Heart left ventricle (tissue), 16 donors: ENCODE measurements around the gene CTTNBP2NL. TPM values are rescaled to one million over a fixed set of nuclear protein-coding genes. Genes with fewer than 3 reads are reported as not detected.

Experiments
- ATAC-seq, 4 donors: fragments of 200-7000 bp; cut with Tn5 transposase; one replicate each; pipeline ENCODE4 v1.9.1; 2020 to 2022; ENCODE audit warnings: moderate library complexity in 4 of 4, mild to moderate bottlenecking in 3 of 4, moderate number of reproducible peaks in 1 of 4
- DNase-seq, 5 donors: peaks; one replicate each; pipeline ENCODE4 v3.0.0-alpha.2; 2020
- H3K27ac ChIP-seq, 12 donors: fragments of 200-600 bp; sonication (generic) in 4 of 12; one replicate each; pipeline versions ENCODE4 v1.5.0 to v1.8.0; 2016 to 2022; ENCODE audit warnings: mild to moderate bottlenecking in 2 of 12
- H3K27me3 ChIP-seq, 9 donors: fragments of 200-600 bp; sonication (generic) in 2 of 9; one replicate each; pipeline versions ENCODE4 v1.5.1 to v1.8.0; 2016 to 2022; ENCODE audit warnings: mild to moderate bottlenecking in 3 of 9
- H3K36me3 ChIP-seq, 9 donors: fragments of 200-600 bp; sonication (generic) in 2 of 9; one replicate each; pipeline versions ENCODE4 v1.5.0 to v1.8.0; 2018 to 2022; ENCODE audit warnings: mild to moderate bottlenecking in 2 of 9
- H3K4me1 ChIP-seq, 12 donors: fragments of 200-600 bp; sonication (generic) in 4 of 12; one replicate each; pipeline versions ENCODE4 v1.5.0 to v1.8.0; 2016 to 2022; ENCODE audit warnings: mild to moderate bottlenecking in 3 of 12
- H3K4me3 ChIP-seq, 12 donors: fragments of 200-600 bp; sonication (generic) in 4 of 12; one replicate each; pipeline versions ENCODE4 v1.5.0 to v1.8.0; 2017 to 2022; ENCODE audit warnings: mild to moderate bottlenecking in 9 of 12, moderate library complexity in 4 of 12
- H3K9me3 ChIP-seq, 12 donors: fragments of 200-600 bp; sonication (generic) in 4 of 12; one replicate each; pipeline versions ENCODE4 v1.5.0 to v1.8.0; 2016 to 2022; ENCODE audit warnings: mild to moderate bottlenecking in 1 of 12
- CTCF ChIP-seq, 12 donors: fragments of 200-600 bp; sonication (generic) in 4 of 12; IDR thresholded peaks; one replicate each; pipeline versions ENCODE4 v1.5.0 to v1.8.0; 2018 to 2022; ENCODE audit warnings: antibody characterized with exemption in 12 of 12, mild to moderate bottlenecking in 5 of 12
- POLR2A ChIP-seq, 2 donors: fragments of 450-650 bp; IDR thresholded peaks; one replicate each; pipeline ENCODE4 v1.6.1; 2017; ENCODE audit warnings: antibody characterized with exemption in 2 of 2, mild to moderate bottlenecking in 2 of 2, moderate library complexity in 2 of 2
- WGBS, 4 donors: extraction: QIAGEN DNeasy Blood & Tissue Kit in 2 of 4; methylation state at CpG; one replicate each; pipeline versions ENCODE4 v1.1.5 to v1.1.7; 2013 to 2018; 5-methylcytosine and 5-hydroxymethylcytosine counted together
- intact Hi-C, 10 donors: fragments of 100-400 bp; cut with DNase I; formaldehyde crosslinking; loops; one replicate each; pipeline versions ENCODE4 v1.11.1 to v1.14.2; 2022
- polyA plus RNA-seq, 2 donors: library from polyadenylated mRNA; stranded (reverse); fragments of 200-250 nt; gene quantifications; one replicate each; pipeline ENCODE4 v1.2.3, GENCODE V29; 2013
- total RNA-seq, 9 donors: library from RNA; depleted of rRNA in 2 of 9; stranded (reverse); fragments of >200 nt in 2 of 9; fragmentation: NEBNext Ultra II Directional in 3 of 9; extraction: Animal tissue kit (Norgen Biotek cat#: 25700) in 3 of 9; gene quantifications; one replicate each; pipeline versions ENCODE4 v1.1.0 to v1.2.4, GENCODE V29; 2016 to 2023
- donor health status: ischemic (EF 13 %, LVEDD 7.1; RV severe dilation, severe dysfunction).
- donor health status: healthy with polysubstance abuse.
- donor health status: DM: no; HTN: yes; CAD: no.
- donor health status: DM: no; HTN: no; CAD: no.
- donor health status: ischemic (EF 25% LVEDD 6.9; RV normal size, moderate dysfunction).
- donor health status: ischemic (EF 25% LVEDD 5.7; RV mildly dilated, moderate dysfunction).
- donor health status: healthy.
- donor health status: DM: yes; HTN: yes; CAD: no.
- donor health status: ischemic (EF 35%, LVEDD 5.7; RV mildly dilated, moderate dysfunction).
- donor health status: nonischemic (EF 11% LVEDD 7.7; RV severe dilation, severe dysfunction).
- donor health status: DM: yes; HTN: yes; CAD: no.
- donor health status: PGD.
- donor health status: ischemic (EF 29% LVEDD 5.4; RV normal size, mild dysfunction).
- donor health status: nonischemic (EF 23%, LVEDD 6.1; RV moderate dilation, normal function).

The CTTNBP2NL gene
- total and polyA plus RNA-seq, 11 donors = 4.6 to 22.8 (median 14.1) TPM

DNA sequence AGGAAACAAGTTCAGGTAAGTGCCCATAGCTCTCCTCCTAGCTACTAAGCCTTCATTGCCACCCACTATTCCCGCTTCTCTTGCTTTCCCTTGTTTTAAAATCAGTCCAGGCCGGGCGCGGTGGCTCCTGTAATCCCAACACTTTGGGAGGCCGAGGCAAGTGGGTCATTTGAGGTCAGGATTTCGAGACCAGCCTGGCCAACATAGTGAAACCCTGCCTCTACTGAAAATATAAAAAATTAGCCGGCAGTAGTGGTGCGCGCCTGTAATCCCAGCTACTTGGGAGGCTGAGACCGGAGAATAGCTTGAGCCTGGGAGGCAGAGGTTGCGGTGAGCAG, 4.4 kb upstream of the CTTNBP2NL start:
- no peaks in the 10 kb centered on the region for H3K27me3 ChIP-seq
- DNase-seq (no peak), ATAC-seq (no peak)
- peak overlapping the region in 11 of 12 donors; percentile 1 to 59 (median 51) for H3K4me3 ChIP-seq
- H3K9me3 ChIP-seq = no peaks in the 10 kb centered on the region
- peaks cover 0 to 68% (median 30%) of the 10 kb centered on the region in 12 donors for H3K4me1 ChIP-seq
- TF ChIP-seq POLR2A (IDR thresholded peaks at IDR 0.05) (no peak), CTCF (IDR thresholded peaks at IDR 0.05) (no peak)
- intact Hi-C loops = loop anchor here (1.0 to 10.0 kb wide), 9 partner anchors 46 to 321 kb away; partner anchors contain the start of genes CAPZA1 (in 8 of the 10), RHOC (in 8 of the 10), ST7L (in 8 of the 10) and MOV10 (in 2 of the 10)
- H3K27ac ChIP-seq = peak overlapping the region; percentile 57 to 96 (median 91)
- no peaks in the 10 kb centered on the region for H3K36me3 ChIP-seq
- 89 to 92% (median 90%) methylated on average over 11 of the region's 11 CpGs for WGBS, 4 donors

GRCh38 chr1:112393631-112393974, 2.4 kb upstream of the CTTNBP2NL start:
- TF ChIP-seq CTCF (IDR thresholded peaks at IDR 0.05) = no peak
- peak in 1 of 2 donors; percentile 45 for TF ChIP-seq POLR2A (IDR thresholded peaks at IDR 0.05)
- WGBS, 4 donors = 39 to 59% (median 45%) methylated on average over 3 of the region's 3 CpGs
- peak; percentile 33 to 66 (median 40) for ATAC-seq
- Histone ChIP-seq H3K4me1 (peaks cover 0 to 87% (median 42%) of the 10 kb centered on the region in 12 donors), H3K36me3 (no peaks in the 10 kb centered on the region), H3K9me3 (no peaks in the 10 kb centered on the region), H3K27ac (peak overlapping the region; percentile 90 to 98 (median 96)), H3K27me3 (no peaks in the 10 kb centered on the region), H3K4me3 (peak overlapping the region in 9 of 12 donors; percentile 15 to 44 (median 34))
- DNase-seq = peak in 4 of 5 donors; percentile 43 to 67 (median 55)
- intact Hi-C loops = loop anchor here (5.0 to 10.0 kb wide), 6 partner anchors 44 to 319 kb away; partner anchors contain the start of genes CAPZA1 (in 8 of the 10), ST7L (in 8 of the 10), RHOC (in 5 of the 10) and MOV10 (in 2 of the 10)

- intact Hi-C loops = loop anchor here (2.0 to 10.0 kb wide), 9 partner anchors 43 to 318 kb away; partner anchors contain the start of genes CAPZA1 (in 10 of the 10), ST7L (in 10 of the 10), RHOC (in 6 of the 10) and MOV10 (in 2 of the 10)
- H3K36me3 ChIP-seq = no peaks in the 10 kb centered on the region
- H3K4me1 ChIP-seq = peaks cover 0 to 85% (median 40%) of the 10 kb centered on the region in 12 donors
- ATAC-seq = no peak
- DNase-seq = no peak
- H3K27me3 ChIP-seq = no peaks in the 10 kb centered on the region
- TF ChIP-seq POLR2A (IDR thresholded peaks at IDR 0.05) (no peak), CTCF (IDR thresholded peaks at IDR 0.05) (no peak)
- no peaks in the 10 kb centered on the region for H3K9me3 ChIP-seq
- peak overlapping the region in 9 of 12 donors; percentile 15 to 84 (median 34) for H3K4me3 ChIP-seq
- WGBS, 4 donors = 63 to 80% (median 76%) methylated on average over 1 of the region's 1 CpG
- peak overlapping the region; percentile 90 to 98 (median 96) for H3K27ac ChIP-seq
Observed at GRCh38 chr1:112394743-112395062, 1.3 kb upstream of the CTTNBP2NL start.

- Histone ChIP-seq H3K27ac (peak overlapping the region; percentile 72 to 98 (median 95)), H3K4me3 (peak overlapping the region; percentile 61 to 99 (median 88)), H3K27me3 (no peaks in the 10 kb centered on the region), H3K9me3 (no peaks in the 10 kb centered on the region), H3K36me3 (no peaks in the 10 kb centered on the region), H3K4me1 (peaks cover 0 to 85% (median 43%) of the 10 kb centered on the region in 12 donors)
- TF ChIP-seq CTCF (IDR thresholded peaks at IDR 0.05) (no peak), POLR2A (IDR thresholded peaks at IDR 0.05) (no peak)
- DNase-seq = no peak
- intact Hi-C loops = loop anchor here in 9 of 10 donors (2.0 to 10.0 kb wide), 8 partner anchors 42 to 312 kb away; partner anchors contain the start of genes CAPZA1 (in 4 of the 9), ST7L (in 4 of the 9), MOV10 (in 2 of the 9) and RHOC (in 1 of the 9)
- 12 to 18% (median 15%) methylated on average over 6 of the region's 6 CpGs for WGBS, 4 donors
- ATAC-seq = no peak
Observed at GRCh38 chr1:112395256-112395820, 676 bp upstream of the CTTNBP2NL start.
